ENCODE data around the gene INVS.

INVS gene

GRCh38 chr9:100277166-100277979, 178.3 kb downstream of the INVS start:
- DNase-seq (ENCODE audit: low read depth in 2 of 2) = no peak

GRCh38 chr9:100281066-100281465, 182.0 kb downstream of the INVS start:
- no peak for DNase-seq (ENCODE audit: low read depth in 2 of 2)

- no peak for DNase-seq (ENCODE audit: low read depth in 2 of 2)
Observed at GRCh38 chr9:100281676-100282387, 182.8 kb downstream of the INVS start.

GRCh38 chr9:100282388-100282719, 183.3 kb downstream of the INVS start:
- DNase-seq (ENCODE audit: low read depth in 2 of 2) = no peak

- DNase-seq (ENCODE audit: low read depth in 2 of 2) = no peak
Observed at GRCh38 chr9:100284247-100284646, 185.2 kb downstream of the INVS start.

- no peak for DNase-seq (ENCODE audit: low read depth in 2 of 2)
Observed at GRCh38 chr9:100285080-100285479, 186.0 kb downstream of the INVS start.

- DNase-seq (ENCODE audit: low read depth in 2 of 2) = no peak
Observed at GRCh38 chr9:100285601-100286000, 186.6 kb downstream of the INVS start.

- no peak for DNase-seq (ENCODE audit: low read depth in 2 of 2)
Observed at GRCh38 chr9:100286257-100286656, 187.2 kb downstream of the INVS start.

GRCh38 chr9:100287186-100287585, 188.1 kb downstream of the INVS start:
- DNase-seq (ENCODE audit: low read depth in 2 of 2) = no peak

- DNase-seq (ENCODE audit: low read depth in 2 of 2) = no peak
Observed at GRCh38 chr9:100290714-100291113, 191.7 kb downstream of the INVS start.

GRCh38 chr9:100292414-100292813, 193.4 kb downstream of the INVS start:
- DNase-seq (ENCODE audit: low read depth in 2 of 2) = no peak

GRCh38 chr9:100294341-100294740, 195.3 kb downstream of the INVS start:
- no peak for DNase-seq (ENCODE audit: low read depth in 2 of 2)

- no peak for DNase-seq (ENCODE audit: low read depth in 2 of 2)
Observed at GRCh38 chr9:100294806-100295205, 195.8 kb downstream of the INVS start.

- no peak for DNase-seq (ENCODE audit: low read depth in 2 of 2)
Observed at GRCh38 chr9:100295240-100295639, 196.2 kb downstream of the INVS start.

GRCh38 chr9:100296407-100296806, 197.4 kb downstream of the INVS start:
- no peak for DNase-seq (ENCODE audit: low read depth in 2 of 2)

GRCh38 chr9:100298378-100298777, 199.3 kb downstream of the INVS start:
- no peak for DNase-seq (ENCODE audit: low read depth in 2 of 2)

GRCh38 chr9:100303747-100304146, 204.7 kb downstream of the INVS start:
- DNase-seq (ENCODE audit: low read depth in 2 of 2) = no peak

- no peak for DNase-seq (ENCODE audit: low read depth in 2 of 2)
Observed at GRCh38 chr9:100306283-100306682, 207.2 kb downstream of the INVS start.

- no peak for DNase-seq (ENCODE audit: low read depth in 2 of 2)
Observed at GRCh38 chr9:100307080-100307479, 208.0 kb downstream of the INVS start.

- DNase-seq (ENCODE audit: low read depth in 2 of 2) = no peak
Observed at GRCh38 chr9:100308965-100309564, 210.0 kb downstream of the INVS start.

- DNase-seq (ENCODE audit: low read depth in 2 of 2) = no peak
Observed at GRCh38 chr9:100309992-100310391, 210.9 kb downstream of the INVS start.

- no peak for DNase-seq (ENCODE audit: low read depth in 2 of 2)
Observed at GRCh38 chr9:100315561-100315960, 216.5 kb downstream of the INVS start.

- no peak for DNase-seq (ENCODE audit: low read depth in 2 of 2)
Observed at GRCh38 chr9:100317706-100318105, 218.7 kb downstream of the INVS start.

Measured in stimulated activated CD8-positive, alpha-beta memory T cell treated with anti-CD3 and anti-CD28 coated beads, Interleukin-7, amount 100 ng/mL, for 1 hour (primary cell).